ENCODE data around the gene MDC1.

The MDC1 gene

GRCh38 chr6:30696432-30696831 is 20.6 kb downstream of the MDC1 start:
- H3K9me3 ChIP-seq (ENCODE audit: control insufficient read depth, insufficient read depth, low read depth, low read length) = no peaks in the 10 kb centered on the region
- ChIA-PET CTCF (interaction anchor here (0.6 to 1.1 kb wide), 3 partner anchors 18 to 160 kb away, joined by 3 read pairs; no protein-coding TSS in a partner anchor), POLR2A (interaction anchor here (0.9 to 14.5 kb wide), 6 partner anchors 8 to 24 kb away, joined by 6 to 235 read pairs (median 10); partner anchors contain the start of genes MDC1 and TUBB)
- no peak overlapping the region for H3K4me3 ChIP-seq (ENCODE audit: low read depth, low read length)
- H3K36me3 ChIP-seq (ENCODE audit: control insufficient read depth in 2 of 2, insufficient read depth in 1 of 2, low read length in 2 of 2) = peaks cover 10 to 25% of the 10 kb centered on the region in 2 experiments
- 0 out of 2 replicates have a peak, but pooled peaks cover 1% of the 10 kb centered on the region for H3K4me1 ChIP-seq (ENCODE audit: control insufficient read depth, insufficient read depth, low read length)
- no peak for TF ChIP-seq KLF17 (tag by site-specific recombination; IDR thresholded peaks at IDR 0.05)
- TF ChIP-seq ZNF140 (tag by site-specific recombination; IDR thresholded peaks at IDR 0.05) = peak; percentile 96
- no peak overlapping the region for H3K27ac ChIP-seq (ENCODE audit: extremely low read depth, low read depth, low read length)

GRCh38 chr6:30691208-30691847 is 25.8 kb downstream of the MDC1 start:
- H3K27ac ChIP-seq (ENCODE audit: extremely low read depth, low read depth, low read length) = peak overlapping the region; percentile 93; the same call in 1 of the 2 replicates
- peak overlapping the region; percentile 90 for H3K4me3 ChIP-seq (ENCODE audit: low read depth, low read length)
- TF ChIP-seq ZFP69B (tag by site-specific recombination; IDR thresholded peaks at IDR 0.05) = no peak
- no peak for TF ChIP-seq ZNF670 (tag by site-specific recombination; IDR thresholded peaks at IDR 0.05; ENCODE audit: low read depth)
- TF ChIP-seq ZNF324 (tag by site-specific recombination; IDR thresholded peaks at IDR 0.05) = no peak
- TF ChIP-seq ZNF544 (tag by site-specific recombination; IDR thresholded peaks at IDR 0.05) = no peak
- TF ChIP-seq ZNF341 (tag by site-specific recombination; IDR thresholded peaks at IDR 0.05; ENCODE audit: low read depth) = no peak
- no peak for TF ChIP-seq PRDM4 (tag by site-specific recombination; IDR thresholded peaks at IDR 0.05)
- TF ChIP-seq ZNF692 (tag by site-specific recombination; IDR thresholded peaks at IDR 0.05) = no peak
- TF ChIP-seq ZNF518A (tag by site-specific recombination; conservative IDR thresholded peaks at IDR 0.05; ENCODE audit: low read depth) = no peak
- TF ChIP-seq KLF10 (tag by site-specific recombination; IDR thresholded peaks at IDR 0.05) = no peak; the same call in 1 of the 2 replicates
- no peak for TF ChIP-seq ZNF266 (tag by site-specific recombination; IDR thresholded peaks at IDR 0.05; ENCODE audit: low read depth)
- TF ChIP-seq IKZF3 (tag by site-specific recombination; IDR thresholded peaks at IDR 0.05) = no peak
- no peak for TF ChIP-seq ZNF560 (tag by site-specific recombination; IDR thresholded peaks at IDR 0.05; ENCODE audit: borderline replicate concordance)
- TF ChIP-seq ZBTB17 (tag by site-specific recombination; IDR thresholded peaks at IDR 0.05) = no peak
- TF ChIP-seq ZSCAN4 (tag by site-specific recombination; IDR thresholded peaks at IDR 0.05) = no peak
- TF ChIP-seq ZNF140 (tag by site-specific recombination; IDR thresholded peaks at IDR 0.05) = no peak
- no peak for TF ChIP-seq ZNF621 (tag by site-specific recombination; IDR thresholded peaks at IDR 0.05)
- no peak for TF ChIP-seq REPIN1 (tag by site-specific recombination; IDR thresholded peaks at IDR 0.05; ENCODE audit: low read depth)
- no peak for TF ChIP-seq ZNF529 (tag by site-specific recombination; IDR thresholded peaks at IDR 0.05; ENCODE audit: insufficient replicate concordance)
- no peak for TF ChIP-seq ZNF571 (tag by site-specific recombination; IDR thresholded peaks at IDR 0.05)
- peaks cover 13% of the 10 kb centered on the region for H3K4me1 ChIP-seq (ENCODE audit: control insufficient read depth, insufficient read depth, low read length)
- CTCF ChIA-PET = interaction anchor here (0.5 to 5.4 kb wide), 9 partner anchors 10 to 40 kb away, joined by 3 to 45 read pairs (median 5); partner anchors contain the start of genes DHX16 and MDC1
- POLR2A ChIA-PET = interaction anchor here (0.6 to 14.5 kb wide), 14 partner anchors 10 to 1048 kb away, joined by 3 to 235 read pairs (median 5); partner anchors contain the start of genes GTF2H4, MDC1 and TUBB
- H3K9me3 ChIP-seq (ENCODE audit: control insufficient read depth, insufficient read depth, low read depth, low read length) = no peaks in the 10 kb centered on the region
- peaks cover 0 to 6% of the 10 kb centered on the region in 2 experiments; a peak in 2 of 3 replicates for H3K36me3 ChIP-seq (ENCODE audit: control insufficient read depth in 2 of 2, insufficient read depth in 1 of 2, low read length in 2 of 2)
